NT2/D1 (cell line): Measurements from ENCODE around the gene SINHCAF.

ENCODE experiments used
- DNase-seq: peaks from one replicate; pipeline ENCODE4 v3.0.0-alpha.2; 2011; ENCODE audit warnings: low read depth, low spot score
- H3K27me3 ChIP-seq: 2 replicates; pipeline ENCODE4 v1.6.0; 2011; ENCODE audit warnings: mild to moderate bottlenecking; ENCODE audit not compliant: insufficient read length, insufficient read depth
- H3K36me3 ChIP-seq: 2 replicates; pipeline ENCODE4 v1.6.1; 2011; ENCODE audit warnings: mild to moderate bottlenecking, low read length, mixed read lengths; ENCODE audit not compliant: insufficient read depth, insufficient read length
- H3K4me1 ChIP-seq: 2 replicates; pipeline ENCODE4 v1.5.1; 2011; ENCODE audit not compliant: insufficient read depth, insufficient read length
- H3K4me3 ChIP-seq: 2 replicates; pipeline ENCODE4 v1.5.1; 2011; ENCODE audit warnings: low read depth; ENCODE audit not compliant: insufficient read length
- H3K9ac ChIP-seq: 2 replicates; pipeline ENCODE4 v1.6.0; 2011; ENCODE audit warnings: low read depth; ENCODE audit not compliant: insufficient read length
- H3K9me3 ChIP-seq: 2 replicates; pipeline ENCODE4 v1.5.1; 2011; ENCODE audit warnings: mild to moderate bottlenecking, low read length; ENCODE audit not compliant: insufficient read depth
- SUZ12 ChIP-seq: IDR thresholded peaks from 2 replicates; pipeline ENCODE4 v1.6.1; 2011; ENCODE audit not compliant: insufficient read length, insufficient read depth; ENCODE audit errors: extremely low read depth
- YY1 ChIP-seq: IDR thresholded peaks from 2 replicates; pipeline ENCODE4 v1.6.1; 2011; ENCODE audit not compliant: insufficient read length, insufficient read depth
- ZNF274 ChIP-seq: IDR thresholded peaks from 2 replicates; pipeline ENCODE4 v1.6.1; 2011; ENCODE audit warnings: mild to moderate bottlenecking, low read depth, low read length

Gene SINHCAF

DNA sequence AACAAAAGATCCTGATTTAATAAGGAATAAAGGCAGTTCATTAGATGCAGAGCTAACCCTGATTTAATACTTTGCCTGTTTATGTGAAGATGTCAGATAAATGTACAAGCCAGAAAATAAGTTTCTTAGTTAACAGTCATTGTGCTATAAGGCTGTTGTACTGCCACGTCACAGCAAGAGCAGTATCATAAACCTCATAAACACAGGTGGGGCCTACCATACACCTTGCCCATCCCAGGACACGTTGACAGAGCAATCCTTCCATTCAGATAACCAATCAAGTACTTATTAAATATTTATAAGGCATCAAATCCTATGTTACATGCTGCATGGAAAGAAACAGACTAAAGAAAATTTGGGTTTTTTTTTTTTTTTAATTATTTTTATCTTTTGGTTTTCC is 36.5 kb downstream of the SINHCAF start:
- DNase-seq: no peak
- Histone ChIP-seq H3K9me3 (peaks cover 11% of the 10 kb centered on the region), H3K27me3 (no peaks in the 10 kb centered on the region), H3K36me3 (peaks cover 99% of the 10 kb centered on the region), H3K4me1 (peaks cover 3% of the 10 kb centered on the region), H3K4me3 (no peak overlapping the region), H3K9ac (no peak overlapping the region)
- TF ChIP-seq ZNF274 (no peak), YY1 (no peak), SUZ12 (no peak)

DNA sequence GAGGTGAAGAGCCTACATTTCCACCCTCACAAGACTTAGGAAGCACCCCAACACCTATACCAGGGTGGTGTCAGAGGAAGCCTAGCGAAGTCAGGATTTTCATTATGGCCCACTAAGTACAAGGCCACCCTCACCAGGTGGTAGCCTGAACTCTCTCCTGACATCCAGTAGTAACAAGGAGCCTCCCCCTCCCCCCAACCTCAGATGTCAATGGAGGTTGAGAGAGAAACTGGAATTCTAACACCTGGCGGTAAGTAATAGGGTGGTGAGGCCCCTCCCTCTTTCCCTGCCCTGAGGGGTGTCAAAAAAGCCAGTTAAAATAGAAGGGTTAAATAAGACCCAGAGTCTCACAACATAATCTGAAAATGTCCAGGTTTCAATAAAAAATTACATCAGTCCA is 37.6 kb downstream of the SINHCAF start:
- peaks cover 13% of the 10 kb centered on the region for H3K9me3 ChIP-seq
- no peak for DNase-seq
- H3K27me3 ChIP-seq: no peaks in the 10 kb centered on the region
- H3K9ac ChIP-seq: no peak overlapping the region
- peaks cover 3% of the 10 kb centered on the region for H3K4me1 ChIP-seq
- H3K36me3 ChIP-seq: peaks cover 99% of the 10 kb centered on the region
- TF ChIP-seq SUZ12: no peak
- no peak for TF ChIP-seq ZNF274
- no peak for TF ChIP-seq YY1
- no peak overlapping the region for H3K4me3 ChIP-seq

DNA sequence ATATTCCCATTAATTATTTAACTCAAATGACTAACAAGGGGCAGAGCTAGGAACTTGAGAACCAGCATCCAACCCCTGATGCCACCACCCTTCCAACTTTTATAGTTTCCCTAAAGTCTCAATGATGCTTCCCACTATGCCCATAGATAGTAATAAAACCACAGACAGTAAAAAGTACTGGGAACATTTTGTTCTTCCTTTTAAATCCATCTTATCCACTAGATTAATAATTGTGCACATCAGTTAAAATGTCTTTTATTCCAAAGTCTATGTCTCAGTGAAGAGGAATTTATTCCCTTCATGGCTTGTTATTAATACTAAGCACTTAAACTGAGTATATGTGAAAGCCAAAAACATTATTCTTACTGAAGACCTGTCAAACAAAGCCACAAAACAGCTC is 45.8 kb downstream of the SINHCAF start:
- no peak for DNase-seq
- Histone ChIP-seq H3K9me3 (peaks cover 9% of the 10 kb centered on the region), H3K9ac (no peak overlapping the region), H3K4me1 (peaks cover 6% of the 10 kb centered on the region), H3K4me3 (no peak overlapping the region), H3K36me3 (peaks cover 67% of the 10 kb centered on the region), H3K27me3 (no peaks in the 10 kb centered on the region)
- TF ChIP-seq ZNF274 (no peak), SUZ12 (no peak), YY1 (no peak)

DNA sequence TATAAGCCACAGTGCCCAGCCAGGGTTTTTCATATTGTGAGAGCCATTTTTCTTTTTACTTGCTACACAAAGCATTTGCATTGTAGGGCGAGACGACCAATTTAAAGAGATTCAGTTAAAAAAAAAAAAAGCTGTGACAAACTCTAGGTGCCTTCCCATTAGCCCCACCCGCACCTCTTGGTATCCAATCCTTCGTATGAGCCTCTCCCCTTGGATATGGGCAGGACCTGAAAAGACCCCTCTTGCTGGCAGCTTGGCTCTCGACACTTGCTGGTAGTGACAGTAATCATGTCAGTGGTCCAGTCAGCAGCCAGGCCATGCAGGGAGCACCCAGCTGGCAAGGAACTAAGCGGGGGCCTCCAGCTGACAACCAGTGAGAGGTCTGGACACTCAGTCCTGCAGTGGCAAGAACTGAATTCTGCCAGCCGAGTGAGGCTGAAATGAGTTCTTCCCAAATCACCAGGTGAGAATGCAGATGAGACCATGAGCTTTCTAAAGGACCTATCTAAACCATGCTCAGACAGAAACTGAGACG is 46.5 kb downstream of the SINHCAF start:
- DNase-seq: no peak
- Histone ChIP-seq H3K9me3 (peaks cover 2% of the 10 kb centered on the region), H3K36me3 (peaks cover 61% of the 10 kb centered on the region), H3K9ac (no peak overlapping the region), H3K27me3 (no peaks in the 10 kb centered on the region), H3K4me3 (no peak overlapping the region), H3K4me1 (peaks cover 6% of the 10 kb centered on the region)
- TF ChIP-seq ZNF274 (no peak), SUZ12 (no peak), YY1 (no peak)

DNA sequence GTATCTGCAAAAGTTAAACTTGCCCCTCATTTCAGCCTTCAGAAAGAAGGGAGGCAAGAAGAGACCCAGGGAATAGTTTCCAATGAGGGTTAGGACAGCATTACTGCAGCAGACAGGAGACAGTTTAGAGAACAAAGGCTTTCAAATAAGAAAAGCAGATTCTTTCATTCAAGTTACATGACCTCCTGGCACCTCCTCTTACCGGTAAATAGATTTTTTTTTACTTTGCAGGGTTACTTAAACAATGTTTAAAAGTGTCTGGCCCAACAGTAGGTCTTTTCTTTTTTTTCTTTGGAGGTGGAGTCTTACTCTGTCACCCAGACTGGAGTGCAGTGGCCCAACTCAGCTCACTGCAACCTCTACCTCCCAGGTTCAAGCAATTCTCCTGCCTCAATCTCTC is 47.1 kb downstream of the SINHCAF start:
- Histone ChIP-seq H3K27me3 (no peaks in the 10 kb centered on the region), H3K4me1 (peaks cover 6% of the 10 kb centered on the region), H3K9me3 (no peaks in the 10 kb centered on the region), H3K4me3 (no peak overlapping the region), H3K36me3 (peaks cover 54% of the 10 kb centered on the region), H3K9ac (no peak overlapping the region)
- TF ChIP-seq ZNF274 (no peak), SUZ12 (no peak)
- no peak for DNase-seq

DNA sequence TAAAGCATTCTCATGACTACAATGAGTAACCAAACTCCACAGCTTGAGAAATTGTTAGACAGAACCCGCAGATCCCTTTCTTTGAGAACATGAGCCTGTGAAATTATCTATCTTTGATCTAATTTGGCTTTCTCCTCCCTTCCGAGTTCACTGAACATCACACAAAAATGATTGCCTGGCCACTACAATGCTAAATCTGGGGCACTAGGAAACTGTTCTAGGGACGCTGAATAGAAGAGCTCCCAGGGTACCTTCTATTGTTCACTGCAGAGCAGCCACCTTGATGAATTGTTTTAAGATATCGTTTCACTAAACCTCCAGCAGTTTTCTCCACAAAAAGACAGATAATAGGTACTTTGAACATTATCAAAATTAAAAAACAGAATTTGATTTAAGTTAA is 47.5 kb downstream of the SINHCAF start:
- H3K4me1 ChIP-seq: peaks cover 6% of the 10 kb centered on the region
- TF ChIP-seq ZNF274 (no peak), YY1 (no peak), SUZ12 (no peak)
- H3K9me3 ChIP-seq: no peaks in the 10 kb centered on the region
- H3K4me3 ChIP-seq: no peak overlapping the region
- DNase-seq: no peak
- peaks cover 50% of the 10 kb centered on the region for H3K36me3 ChIP-seq
- H3K9ac ChIP-seq: no peak overlapping the region
- H3K27me3 ChIP-seq: no peaks in the 10 kb centered on the region

DNA sequence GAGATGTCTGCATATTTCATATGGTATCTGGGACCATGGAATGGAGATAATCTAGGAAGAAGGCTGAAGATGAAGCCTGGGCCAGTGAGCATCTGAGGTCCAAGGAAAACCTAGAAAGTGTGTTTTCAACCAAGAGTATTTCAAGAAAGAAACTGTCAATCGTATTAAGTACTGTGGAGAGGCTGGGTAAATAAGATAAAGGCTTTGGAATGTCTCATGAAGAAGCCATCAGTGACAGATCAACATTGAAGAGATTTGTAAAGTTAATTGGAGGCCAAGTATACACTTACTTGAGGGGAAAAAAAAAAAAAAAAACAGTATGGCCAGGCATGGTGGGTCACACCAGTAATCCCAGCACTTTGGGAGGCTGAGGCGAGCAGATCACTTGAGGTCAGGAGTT is 48.9 kb downstream of the SINHCAF start:
- H3K4me1 ChIP-seq: peaks cover 6% of the 10 kb centered on the region
- no peak for DNase-seq
- H3K36me3 ChIP-seq: peaks cover 38% of the 10 kb centered on the region
- H3K27me3 ChIP-seq: no peaks in the 10 kb centered on the region
- H3K9me3 ChIP-seq: no peaks in the 10 kb centered on the region
- no peak overlapping the region for H3K9ac ChIP-seq
- H3K4me3 ChIP-seq: no peak overlapping the region
- TF ChIP-seq SUZ12: no peak
- TF ChIP-seq ZNF274: no peak
- TF ChIP-seq YY1: no peak

DNA sequence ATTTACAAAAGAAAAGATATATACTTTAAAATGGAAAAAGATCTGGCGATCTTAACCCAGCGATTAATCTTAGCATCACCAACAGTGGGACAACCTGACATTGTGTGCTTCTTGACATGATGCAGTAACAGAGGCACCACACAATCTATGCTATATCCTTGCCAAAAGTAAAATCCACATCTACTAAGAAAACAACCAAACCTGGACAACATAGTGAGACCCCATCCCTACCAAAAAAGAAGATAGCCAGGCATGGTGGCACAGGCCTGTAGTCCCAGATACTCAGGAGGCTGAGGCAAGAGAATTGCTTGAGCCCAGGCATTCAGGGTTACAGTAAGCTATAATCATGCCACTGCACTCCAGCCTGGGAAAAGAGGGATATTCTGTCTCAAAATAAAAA is 50.5 kb downstream of the SINHCAF start:
- no peak for DNase-seq
- Histone ChIP-seq H3K36me3 (peaks cover 41% of the 10 kb centered on the region), H3K27me3 (no peaks in the 10 kb centered on the region), H3K4me1 (peaks cover 6% of the 10 kb centered on the region), H3K9me3 (no peaks in the 10 kb centered on the region), H3K4me3 (no peak overlapping the region), H3K9ac (no peak overlapping the region)
- TF ChIP-seq YY1: no peak
- no peak for TF ChIP-seq ZNF274
- no peak for TF ChIP-seq SUZ12
